Omental fat pad (tissue), 4 donors: ENCODE data around the gene FBXW2. TPM values are rescaled to one million over a fixed set of nuclear protein-coding genes. Genes with fewer than 3 reads are reported as not detected.

Experiments
- ATAC-seq: fragments of 150-250 bp; one replicate; pipeline ENCODE4 v1.9.1; 2016; ENCODE audit warnings: mild to moderate bottlenecking, moderate library complexity; ENCODE audit not compliant: low FRiP score
- DNase-seq: peaks from one replicate; pipeline ENCODE4 v3.0.0-alpha.2; 2019; ENCODE audit warnings: low spot score
- CTCF ChIP-seq, 3 donors: fragments of 450-650 bp; IDR thresholded peaks; one replicate each; pipeline ENCODE4 v1.5.1; 2016 to 2017; ENCODE audit warnings: antibody characterized with exemption in 3 of 3, mild to moderate bottlenecking in 3 of 3, moderate library complexity in 2 of 3
- total RNA-seq, 4 donors: library from RNA; depleted of rRNA; stranded (reverse); fragments of >200 nt; gene quantifications; one replicate each; pipeline ENCODE4 v1.1.0, GENCODE V29; 2016

The FBXW2 gene
- total RNA-seq, 4 donors from 2014 or later, result 36.4 to 61.8 (median 42.1) TPM

- no peak for ATAC-seq
- no peak for TF ChIP-seq CTCF (IDR thresholded peaks at IDR 0.05)
- no peak for DNase-seq
Measured at GRCh38 chr9:120717176-120717575, 76.0 kb downstream of the FBXW2 start.

GRCh38 chr9:120716483-120716882 lies 76.7 kb downstream of the FBXW2 start:
- ATAC-seq (no peak), DNase-seq (no peak)
- TF ChIP-seq CTCF (IDR thresholded peaks at IDR 0.05), result no peak

GRCh38 chr9:120715389-120715924 lies 77.8 kb downstream of the FBXW2 start:
- no peak for ATAC-seq
- TF ChIP-seq CTCF (IDR thresholded peaks at IDR 0.05), result no peak
- no peak for DNase-seq

- ATAC-seq (no peak), DNase-seq (no peak)
- no peak for TF ChIP-seq CTCF (IDR thresholded peaks at IDR 0.05)
Measured at GRCh38 chr9:120714846-120715388, 78.3 kb downstream of the FBXW2 start.

GRCh38 chr9:120714088-120714845 lies 78.9 kb downstream of the FBXW2 start, which contains the start of gene MEGF9:
Gene MEGF9, minus strand, starts transcription at chr9:120714470. Its CDS starts 112 bp downstream, at chr9:120714358.
- no peak for TF ChIP-seq CTCF (IDR thresholded peaks at IDR 0.05)
- ATAC-seq (peak; percentile 96), DNase-seq (peak; percentile 90)

- ATAC-seq (no peak), DNase-seq (no peak)
- no peak for TF ChIP-seq CTCF (IDR thresholded peaks at IDR 0.05)
Measured at GRCh38 chr9:120713257-120714087, 79.7 kb downstream of the FBXW2 start.
